ENCODE data around the gene KRTAP12-1. TPM values are rescaled to one million over a fixed set of nuclear protein-coding genes. Genes with fewer than 3 reads are reported as not detected.
A peak's percentile ranks its signal among the peaks of the same experiment; 100 is the strongest.

Gene KRTAP12-1
- total and polyA plus RNA-seq, 4 donors = not detected

GRCh38 chr21:44718571-44718970 is 36.6 kb upstream of the KRTAP12-1 start:
- Histone ChIP-seq H3K27ac (ENCODE audit: low read depth in 1 of 2, low read length in 1 of 2) (no peak overlapping the region), H3K9me3 (ENCODE audit: control insufficient read depth in 4 of 4, insufficient read depth in 3 of 4, low read length in 3 of 4) (peaks cover 0 to 5% (median 0%) of the 10 kb centered on the region in 4 donors), H3K4me3 (no peak overlapping the region), H3K4me1 (ENCODE audit: control insufficient read depth in 5 of 5, insufficient read depth in 5 of 5, low read length in 5 of 5) (peaks cover 0 to 5% (median 0%) of the 10 kb centered on the region in 5 donors), H3K27me3 (ENCODE audit: control insufficient read depth in 3 of 3, insufficient read depth in 3 of 3, low read length in 2 of 3) (peaks cover 0 to 37% (median 27%) of the 10 kb centered on the region in 3 donors), H3K36me3 (ENCODE audit: control insufficient read depth in 4 of 4, insufficient read depth in 4 of 4, low read length in 4 of 4) (no peaks in the 10 kb centered on the region), H3K9ac (ENCODE audit: insufficient read depth in 1 of 2, low read length in 2 of 2) (no peak overlapping the region)
- no peak for TF ChIP-seq CTCF (IDR thresholded peaks at IDR 0.05; ENCODE audit: control extremely low read depth, extremely low read depth)
- DNase-seq = peak in 2 of 3 donors; percentile 29 to 49
- WGBS, 2 donors = 56 to 60% methylated on average over 6 of the region's 6 CpGs
- ATAC-seq (ENCODE audit: insufficient read depth, low FRiP score) = no peak

GRCh38 chr21:44718093-44718492 is 36.1 kb upstream of the KRTAP12-1 start:
- Histone ChIP-seq H3K36me3 (ENCODE audit: control insufficient read depth in 4 of 4, insufficient read depth in 4 of 4, low read length in 4 of 4) (no peaks in the 10 kb centered on the region), H3K4me3 (no peak overlapping the region), H3K27ac (ENCODE audit: low read depth in 1 of 2, low read length in 1 of 2) (no peak overlapping the region), H3K9ac (ENCODE audit: insufficient read depth in 1 of 2, low read length in 2 of 2) (no peak overlapping the region), H3K9me3 (ENCODE audit: control insufficient read depth in 4 of 4, insufficient read depth in 3 of 4, low read length in 3 of 4) (peaks cover 0 to 4% (median 0%) of the 10 kb centered on the region in 4 donors), H3K27me3 (ENCODE audit: control insufficient read depth in 3 of 3, insufficient read depth in 3 of 3, low read length in 2 of 3) (peaks cover 0 to 39% (median 30%) of the 10 kb centered on the region in 3 donors), H3K4me1 (ENCODE audit: control insufficient read depth in 5 of 5, insufficient read depth in 5 of 5, low read length in 5 of 5) (peaks cover 0 to 4% (median 0%) of the 10 kb centered on the region in 5 donors)
- WGBS, 2 donors = 50 to 53% methylated on average over 2 of the region's 2 CpGs
- no peak for TF ChIP-seq CTCF (IDR thresholded peaks at IDR 0.05; ENCODE audit: control extremely low read depth, extremely low read depth)
- DNase-seq (no peak), ATAC-seq (ENCODE audit: insufficient read depth, low FRiP score) (no peak)

GRCh38 chr21:44716984-44717383 is 35.0 kb upstream of the KRTAP12-1 start:
- no peak overlapping the region for H3K27ac ChIP-seq (ENCODE audit: low read depth in 1 of 2, low read length in 1 of 2)
- H3K4me1 ChIP-seq (ENCODE audit: control insufficient read depth in 5 of 5, insufficient read depth in 5 of 5, low read length in 5 of 5) = peaks cover 0 to 13% (median 0%) of the 10 kb centered on the region in 5 donors
- no peak overlapping the region for H3K9ac ChIP-seq (ENCODE audit: insufficient read depth in 1 of 2, low read length in 2 of 2)
- no peak overlapping the region for H3K4me3 ChIP-seq
- ATAC-seq (ENCODE audit: insufficient read depth, low FRiP score) (no peak), DNase-seq (no peak)
- peaks cover 0 to 3% (median 0%) of the 10 kb centered on the region in 4 donors for H3K9me3 ChIP-seq (ENCODE audit: control insufficient read depth in 4 of 4, insufficient read depth in 3 of 4, low read length in 3 of 4)
- no peaks in the 10 kb centered on the region for H3K36me3 ChIP-seq (ENCODE audit: control insufficient read depth in 4 of 4, insufficient read depth in 4 of 4, low read length in 4 of 4)
- H3K27me3 ChIP-seq (ENCODE audit: control insufficient read depth in 3 of 3, insufficient read depth in 3 of 3, low read length in 2 of 3) = peaks cover 0 to 44% (median 32%) of the 10 kb centered on the region in 3 donors
- no peak for TF ChIP-seq CTCF (IDR thresholded peaks at IDR 0.05; ENCODE audit: control extremely low read depth, extremely low read depth)

GRCh38 chr21:44714905-44715304 is 32.9 kb upstream of the KRTAP12-1 start:
- WGBS, 2 donors = 14 to 29% methylated on average over 8 of the region's 8 CpGs
- no peak for TF ChIP-seq CTCF (IDR thresholded peaks at IDR 0.05; ENCODE audit: control extremely low read depth, extremely low read depth)
- Histone ChIP-seq H3K4me1 (ENCODE audit: control insufficient read depth in 5 of 5, insufficient read depth in 5 of 5, low read length in 5 of 5) (peaks cover 0 to 23% (median 0%) of the 10 kb centered on the region in 5 donors), H3K9me3 (ENCODE audit: control insufficient read depth in 4 of 4, insufficient read depth in 3 of 4, low read length in 3 of 4) (peaks cover 0 to 3% (median 0%) of the 10 kb centered on the region in 4 donors), H3K27ac (ENCODE audit: low read depth in 1 of 2, low read length in 1 of 2) (no peak overlapping the region), H3K27me3 (ENCODE audit: control insufficient read depth in 3 of 3, insufficient read depth in 3 of 3, low read length in 2 of 3) (peaks cover 11 to 63% (median 41%) of the 10 kb centered on the region in 3 donors), H3K9ac (ENCODE audit: insufficient read depth in 1 of 2, low read length in 2 of 2) (no peak overlapping the region), H3K36me3 (ENCODE audit: control insufficient read depth in 4 of 4, insufficient read depth in 4 of 4, low read length in 4 of 4) (no peaks in the 10 kb centered on the region), H3K4me3 (no peak overlapping the region)
- ATAC-seq (ENCODE audit: insufficient read depth, low FRiP score) (no peak), DNase-seq (no peak)

Data from lung (tissue), 12 donors.